ENCODE data around the gene AGAP1. TPM values are rescaled to one million over a fixed set of nuclear protein-coding genes. Genes with fewer than 3 reads are reported as not detected.

AGAP1 gene
- total RNA-seq, 4 donors from 2014 or later, result 23.4 to 46.5 (median 29.3) TPM

- H3K4me3 ChIP-seq (replicated peaks in 1 of 3), result no peak overlapping the region
- no peak for TF ChIP-seq CTCF (IDR thresholded peaks at IDR 0.05)
- TF ChIP-seq POLR2A (IDR thresholded peaks at IDR 0.05), result no peak
- WGBS, 2 donors, result 90 to 93% methylated on average over 14 of the region's 14 CpGs
- intact Hi-C loops (cut with DNase I), result no loop called here
- no peaks in the 10 kb centered on the region for H3K9me3 ChIP-seq
- H3K27me3 ChIP-seq, result no peaks in the 10 kb centered on the region
- no peaks in the 10 kb centered on the region for H3K4me1 ChIP-seq
- H3K27ac ChIP-seq, result no peak overlapping the region
- DNase-seq, result no peak
- no peaks in the 10 kb centered on the region for H3K36me3 ChIP-seq
Measured at GRCh38 chr2:235923859-235924674, 430.2 kb downstream of the AGAP1 start.

- Histone ChIP-seq H3K4me3 (replicated peaks in 1 of 3) (no peak overlapping the region), H3K27ac (no peak overlapping the region), H3K9me3 (no peaks in the 10 kb centered on the region), H3K36me3 (no peaks in the 10 kb centered on the region), H3K4me1 (no peaks in the 10 kb centered on the region), H3K27me3 (no peaks in the 10 kb centered on the region)
- DNase-seq, result no peak
- TF ChIP-seq CTCF (IDR thresholded peaks at IDR 0.05) (no peak), POLR2A (IDR thresholded peaks at IDR 0.05) (no peak)
- intact Hi-C loops (cut with DNase I), result no loop called here
- 91 to 95% methylated on average over 4 of the region's 4 CpGs for WGBS, 2 donors
Measured at GRCh38 chr2:235924675-235925063, 430.8 kb downstream of the AGAP1 start.

- intact Hi-C loops (cut with DNase I), result no loop called here
- no peak for DNase-seq
- Histone ChIP-seq H3K36me3 (no peaks in the 10 kb centered on the region), H3K27me3 (no peaks in the 10 kb centered on the region), H3K9me3 (no peaks in the 10 kb centered on the region), H3K4me3 (replicated peaks in 1 of 3) (no peak overlapping the region), H3K27ac (no peak overlapping the region), H3K4me1 (no peaks in the 10 kb centered on the region)
- WGBS, 2 donors, result 85 to 87% methylated on average over 14 of the region's 14 CpGs
- TF ChIP-seq POLR2A (IDR thresholded peaks at IDR 0.05) (no peak), CTCF (IDR thresholded peaks at IDR 0.05) (no peak)
Measured at GRCh38 chr2:235925250-235925919, 431.5 kb downstream of the AGAP1 start.

GRCh38 chr2:235926229-235926628, 432.4 kb downstream of the AGAP1 start:
- Histone ChIP-seq H3K36me3 (no peaks in the 10 kb centered on the region), H3K9me3 (no peaks in the 10 kb centered on the region), H3K4me1 (no peaks in the 10 kb centered on the region), H3K4me3 (replicated peaks in 1 of 3) (no peak overlapping the region), H3K27ac (no peak overlapping the region), H3K27me3 (no peaks in the 10 kb centered on the region)
- intact Hi-C loops (cut with DNase I), result no loop called here
- no peak for TF ChIP-seq POLR2A (IDR thresholded peaks at IDR 0.05)
- no peak for TF ChIP-seq CTCF (IDR thresholded peaks at IDR 0.05)
- 89 to 96% methylated on average over 7 of the region's 7 CpGs for WGBS, 2 donors
- DNase-seq, result no peak

- H3K9me3 ChIP-seq, result no peaks in the 10 kb centered on the region
- intact Hi-C loops (cut with DNase I), result no loop called here
- no peaks in the 10 kb centered on the region for H3K36me3 ChIP-seq
- H3K27me3 ChIP-seq, result no peaks in the 10 kb centered on the region
- H3K4me1 ChIP-seq, result no peaks in the 10 kb centered on the region
- H3K4me3 ChIP-seq (replicated peaks in 1 of 3), result no peak overlapping the region
- H3K27ac ChIP-seq, result no peak overlapping the region
- no peak for DNase-seq
- TF ChIP-seq POLR2A (IDR thresholded peaks at IDR 0.05) (no peak), CTCF (IDR thresholded peaks at IDR 0.05) (no peak)
- 94 to 98% methylated on average over 15 to 16 of the region's 16 CpGs for WGBS, 2 donors
Measured at GRCh38 chr2:235928751-235929370, 435.0 kb downstream of the AGAP1 start.

Measured in thyroid gland (tissue), 4 donors.